Esophagus squamous epithelium (tissue), 4 donors: ENCODE data around the gene TBX5.

ENCODE experiments used
- CTCF ChIP-seq, 6 experiments: fragments of 450-650 bp in 4 of 6; fragments of 200-600 bp in 2 of 6; sonication (generic) in 2 of 6; IDR thresholded peaks; one replicate each; pipeline ENCODE4 v1.5.1; 2016 to 2019; ENCODE audit warnings: antibody characterized with exemption in 6 of 6, mild to moderate bottlenecking in 4 of 6, moderate library complexity in 4 of 6
- POLR2A ChIP-seq, 4 donors: fragments of 450-650 bp; IDR thresholded peaks; one replicate each; pipeline ENCODE4 v1.6.1; 2017; ENCODE audit warnings: antibody characterized with exemption in 4 of 4, mild to moderate bottlenecking in 4 of 4, moderate library complexity in 3 of 4

GRCh38 chr12:114431902-114432301 is 26.0 kb upstream of the TBX5 start:
- TF ChIP-seq CTCF (IDR thresholded peaks at IDR 0.05) (no peak), POLR2A (IDR thresholded peaks at IDR 0.05) (no peak)
